ENCODE measurements around the gene PDE4A. TPM values are rescaled to one million over a fixed set of nuclear protein-coding genes. Genes with fewer than 3 reads are reported as not detected.

Gene PDE4A
- total and polyA plus RNA-seq, 2 of the 13 experiments (the other 11 are each of a cell fraction or from before 2014, with no cell fraction given): 1.1 to 4.1 TPM

GRCh38 chr19:10453852-10454251, 33.5 kb downstream of the PDE4A start:
- H3K4me3 ChIP-seq (replicated peaks in 1 of 3; ENCODE audit: insufficient read depth in 1 of 3, low read depth in 2 of 3, low read length in 3 of 3): no peak overlapping the region
- H3K9ac ChIP-seq (ENCODE audit: insufficient read depth, low read depth, low read length): no peak overlapping the region
- no peaks in the 10 kb centered on the region for H3K27me3 ChIP-seq (ENCODE audit: control insufficient read depth in 1 of 2, insufficient read depth in 2 of 2, low read length in 2 of 2)
- ChIA-PET POLR2A (interaction anchor here (1.1 kb wide), 1 partner anchor 49 kb away, joined by 3 read pairs; no protein-coding TSS in a partner anchor), CTCF (ENCODE audit: low intra/inter-chr PET ratio, low total read pairs) (no interaction called here)
- intact Hi-C loops (cut with micrococcal nuclease; ENCODE audit: unreplicated experiment): no loop called here
- no peak overlapping the region for H3K27ac ChIP-seq (ENCODE audit: extremely low read length, insufficient read depth, low read length)
- in situ Hi-C loops (cut with HindIII; ENCODE audit: extremely low pct_ligation_motif_present, low pct_unique_long_range_greater_than_20kb): no loop called here
- no peaks in the 10 kb centered on the region for H4K20me1 ChIP-seq (ENCODE audit: insufficient read depth, low read length)
- BruUV-seq (replicated peaks): no TSS peak
- no peaks in the 10 kb centered on the region; a peak in 1 of 5 replicates for H3K36me3 ChIP-seq (replicated peaks in 1 of 2; ENCODE audit: control insufficient read depth in 1 of 2, insufficient read depth in 2 of 2, low read length in 2 of 2)
- H3K79me2 ChIP-seq (ENCODE audit: insufficient read depth, low read length): no peaks in the 10 kb centered on the region
- 92% methylated on average over 1 of the region's 4 CpGs for WGBS (ENCODE audit: low lambda C conversion rate)
- H3K9me3 ChIP-seq (ENCODE audit: low read length): no peaks in the 10 kb centered on the region
- FAIRE-seq (no peak), ATAC-seq (no peak), DNase-seq (ENCODE audit: low spot score) (no peak)
- H3K4me1 ChIP-seq (ENCODE audit: insufficient read depth, low read length): no peaks in the 10 kb centered on the region
- H3K4me2 ChIP-seq (ENCODE audit: low read depth, low read length): no peak overlapping the region
- no peak overlapping the region for H2AFZ ChIP-seq (ENCODE audit: low read length)
- TF ChIP-seq ZNF552 (CRISPR knock-in tag; IDR thresholded peaks at IDR 0.05; ENCODE audit: borderline replicate concordance) (no peak), ELK4 (CRISPR knock-in tag; IDR thresholded peaks at IDR 0.05; ENCODE audit: borderline replicate concordance) (no peak), FOSL2 (CRISPR knock-in tag; IDR thresholded peaks at IDR 0.05) (no peak), TBX2 (CRISPR knock-in tag; IDR thresholded peaks at IDR 0.05; ENCODE audit: borderline replicate concordance) (no peak), USF2 (IDR thresholded peaks at IDR 0.05; ENCODE audit: low read depth, low read length) (no peak), USF2 (CRISPR knock-in tag; IDR thresholded peaks at IDR 0.05; ENCODE audit: borderline replicate concordance) (no peak), ZNF280B (CRISPR knock-in tag; IDR thresholded peaks at IDR 0.05; ENCODE audit: borderline replicate concordance) (no peak), ZXDC (CRISPR knock-in tag; IDR thresholded peaks at IDR 0.05) (no peak), CSRNP2 (CRISPR knock-in tag; conservative IDR thresholded peaks at IDR 0.05; ENCODE audit: low read depth) (no peak), ZNF432 (CRISPR knock-in tag; IDR thresholded peaks at IDR 0.05; ENCODE audit: borderline replicate concordance) (no peak), NFYB (CRISPR knock-in tag; IDR thresholded peaks at IDR 0.05) (no peak), MTF2 (CRISPR knock-in tag; IDR thresholded peaks at IDR 0.05; ENCODE audit: borderline replicate concordance) (no peak)
